Measurements from ENCODE around the gene UST.
"Not testable (repeated sequence)": the region's sequence is repeated elsewhere in the genome, so short reads cannot be mapped to it uniquely, and the experiment has no call there.

Gene UST

DNA sequence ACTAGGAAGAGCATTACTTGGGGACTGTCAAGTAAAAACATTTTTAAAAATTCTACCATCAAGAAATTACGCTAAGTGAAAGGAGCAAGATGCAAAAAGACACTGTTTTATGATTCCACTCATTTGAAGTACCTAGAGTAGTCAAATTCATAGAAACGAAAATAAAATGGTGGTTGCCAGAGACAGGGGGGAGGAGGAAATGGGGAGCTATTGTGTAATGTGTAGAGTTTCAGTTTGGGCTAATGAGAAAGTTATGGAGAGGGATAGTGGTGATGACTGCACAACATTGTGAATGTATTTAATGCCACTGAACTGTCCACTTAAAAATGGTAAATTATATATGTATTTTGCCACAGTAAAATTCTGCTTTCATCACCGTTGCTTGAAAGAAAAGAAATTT lies 83.8 kb downstream of the UST start:
- in situ Hi-C loops (cut with MboI; ENCODE audit: low sequenced_read_pairs), result no loop called here

DNA sequence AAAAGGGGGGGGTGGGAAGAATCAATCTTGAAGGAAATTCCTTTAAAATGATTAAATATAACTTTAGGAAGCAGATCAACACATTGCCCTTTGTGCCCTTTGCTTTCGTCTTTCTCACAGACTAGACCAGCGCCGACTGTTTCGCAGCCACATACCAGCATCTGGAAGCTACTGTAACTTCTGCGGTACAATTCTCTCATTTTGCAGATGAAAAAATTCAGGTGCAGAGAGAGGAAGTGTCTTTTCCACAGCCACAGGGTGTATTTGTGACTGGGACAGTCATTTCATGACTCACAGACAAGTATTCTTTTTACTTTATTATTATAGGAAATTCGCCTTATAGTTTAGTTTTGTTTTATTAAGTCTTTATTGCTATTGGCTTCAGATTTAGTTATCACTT lies 84.2 kb downstream of the UST start:
- in situ Hi-C loops (cut with MboI; ENCODE audit: low sequenced_read_pairs), result no loop called here

DNA sequence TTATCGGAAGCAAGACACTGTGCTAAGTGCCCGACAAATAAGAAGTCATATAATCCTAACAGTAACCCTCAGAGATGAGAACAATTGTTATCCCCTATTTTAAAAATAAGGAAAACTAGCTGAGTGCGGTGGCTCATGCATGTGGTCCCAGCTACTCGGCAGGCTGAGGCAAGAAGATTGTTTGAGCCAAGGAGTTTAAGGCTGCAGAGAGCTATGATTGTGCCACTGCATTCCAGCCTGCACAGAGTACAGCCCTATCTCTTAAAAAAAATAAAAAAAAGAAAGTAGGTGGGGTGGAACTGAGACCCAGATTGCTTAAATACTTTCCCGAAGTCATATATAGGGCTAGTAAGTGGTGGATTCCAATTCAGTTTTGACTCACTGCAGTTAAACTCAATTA lies 84.7 kb downstream of the UST start:
- in situ Hi-C loops (cut with MboI; ENCODE audit: low sequenced_read_pairs), result no loop called here

DNA sequence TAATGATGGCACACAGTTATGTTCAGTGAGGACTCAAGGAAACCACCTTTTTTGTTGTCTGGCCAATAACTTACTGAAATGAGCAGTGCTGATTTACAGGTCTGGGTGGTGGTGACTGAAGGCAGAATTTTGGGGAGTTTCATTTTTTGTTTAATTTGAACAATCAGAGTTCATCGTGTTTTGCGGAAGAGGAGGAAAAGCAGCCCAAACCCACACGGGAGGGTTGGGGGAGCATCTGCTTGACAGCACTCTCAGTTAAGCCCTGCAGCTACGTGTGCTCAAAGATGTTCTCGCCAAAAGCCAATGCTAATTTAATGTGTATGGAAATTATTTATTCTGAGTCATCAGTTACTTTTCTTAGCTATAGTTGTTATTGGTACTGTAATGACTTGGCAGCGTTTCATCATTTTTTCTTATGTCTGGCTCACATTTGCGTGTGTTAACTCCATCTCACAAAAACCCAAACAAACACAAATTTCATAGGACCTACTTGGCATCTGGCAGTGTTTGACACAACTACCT lies 89.2 kb downstream of the UST start:
- in situ Hi-C loops (cut with MboI; ENCODE audit: low sequenced_read_pairs), result no loop called here

DNA sequence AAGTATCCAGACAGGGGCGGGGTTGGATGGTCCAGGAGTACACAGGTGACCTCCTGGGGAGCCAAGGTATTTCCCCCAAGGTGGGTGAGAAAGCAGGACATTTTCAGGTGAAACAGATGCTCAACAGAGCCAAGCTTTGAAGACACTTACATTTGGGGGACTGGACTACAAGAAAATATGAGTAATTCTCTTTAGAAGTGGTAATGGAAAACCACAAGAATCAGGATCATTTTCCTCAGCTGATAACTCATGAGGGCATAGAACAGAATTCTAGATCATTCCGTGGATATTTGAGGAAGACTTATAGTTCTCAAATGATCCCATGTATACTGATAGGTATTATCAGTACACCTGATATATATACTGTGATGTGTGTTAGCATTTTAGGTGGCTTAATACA lies 89.9 kb downstream of the UST start:
- in situ Hi-C loops (cut with MboI; ENCODE audit: low sequenced_read_pairs), result no loop called here

DNA sequence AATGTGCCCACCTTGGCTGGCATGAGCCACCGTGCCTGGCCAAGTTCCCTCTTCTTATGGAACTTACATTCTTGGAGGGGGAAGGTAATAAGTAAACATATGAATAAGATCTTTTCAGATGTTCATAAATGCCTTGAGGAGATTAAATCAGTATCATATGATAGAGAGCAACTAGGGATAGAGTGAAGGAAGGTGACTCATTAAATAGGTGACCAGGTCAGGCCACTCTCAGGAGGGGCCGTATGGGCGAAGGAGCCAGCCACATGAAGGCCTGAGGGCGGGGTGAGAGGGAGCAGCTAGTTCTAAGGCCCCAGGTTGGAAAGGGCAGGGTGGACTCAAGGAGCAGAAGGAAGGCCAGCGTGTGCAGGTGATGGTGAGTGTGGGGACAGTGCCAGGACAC lies 91.1 kb downstream of the UST start:
- in situ Hi-C loops (cut with MboI; ENCODE audit: low sequenced_read_pairs), result no loop called here

DNA sequence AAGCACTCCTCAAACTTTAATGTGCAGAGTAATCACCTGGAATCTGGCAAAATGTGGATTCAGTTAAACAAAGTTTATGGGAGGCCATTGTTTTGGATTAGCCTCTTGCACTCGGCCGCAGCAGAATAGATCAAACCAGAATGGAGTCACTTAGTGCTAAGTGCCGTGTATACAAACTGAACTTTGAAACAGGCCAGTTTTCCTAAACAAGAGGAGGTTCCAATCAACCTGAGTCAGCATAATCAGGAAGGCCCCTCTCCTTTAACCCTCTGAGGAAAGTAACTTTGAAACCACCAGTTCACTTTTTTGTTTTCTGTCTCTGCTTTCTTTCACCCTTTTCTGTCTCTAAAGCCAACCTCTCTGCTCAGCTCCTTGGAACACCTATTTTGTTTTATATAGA lies 92.2 kb downstream of the UST start:
- in situ Hi-C loops (cut with MboI; ENCODE audit: low sequenced_read_pairs), result no loop called here

DNA sequence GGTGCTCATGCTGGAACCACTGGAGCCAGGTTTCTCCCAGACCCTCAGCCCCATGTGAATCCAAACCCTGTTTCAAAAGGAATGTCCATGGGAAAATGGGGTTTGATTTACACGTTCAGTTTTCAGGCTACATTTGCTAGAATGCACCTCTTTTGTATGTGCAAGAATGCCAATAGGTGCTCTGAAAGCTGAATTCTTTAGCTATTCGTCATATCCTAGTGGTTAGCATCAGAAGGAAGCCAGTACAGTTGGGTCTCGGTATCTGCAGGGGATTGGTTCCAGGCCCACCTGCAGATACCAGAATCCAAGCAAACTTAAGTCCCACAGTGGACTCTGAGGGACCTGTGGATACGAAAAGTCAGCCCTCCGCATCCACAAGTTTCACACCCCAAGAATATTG lies 93.4 kb downstream of the UST start:
- in situ Hi-C loops (cut with MboI; ENCODE audit: low sequenced_read_pairs), result no loop called here

DNA sequence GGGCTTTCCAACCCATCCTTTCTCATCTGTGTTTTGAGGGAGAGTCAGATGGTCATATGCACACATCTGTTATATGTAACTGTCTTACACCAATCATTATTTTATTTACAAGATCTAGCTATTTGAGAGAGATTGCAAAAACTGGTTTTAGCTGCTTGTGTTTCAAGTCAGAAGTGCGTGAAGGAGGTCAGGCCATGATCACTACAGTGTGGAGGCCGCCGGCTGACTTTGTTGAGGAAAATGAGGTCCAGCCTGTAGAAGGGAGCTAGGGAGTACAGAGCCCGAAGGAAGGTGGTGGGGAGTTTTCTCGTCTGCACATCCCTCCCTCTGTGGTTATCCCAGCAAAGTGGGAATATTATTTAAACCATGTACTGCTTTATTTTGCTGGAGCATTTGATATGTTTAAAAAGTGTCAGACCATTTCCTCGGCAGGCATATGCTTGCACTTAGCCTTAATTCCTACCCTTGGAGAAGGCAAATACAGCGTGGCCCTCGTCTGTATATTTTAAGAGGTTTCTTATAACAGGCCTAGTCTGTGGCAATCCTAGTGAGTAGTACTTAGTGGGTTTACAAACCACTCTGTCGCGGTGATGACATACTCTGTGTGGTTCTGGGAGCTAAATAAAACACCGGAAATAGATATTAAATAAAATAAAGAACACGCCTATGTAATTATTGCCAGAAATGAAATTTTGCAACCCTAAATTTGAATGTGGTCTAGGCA lies 95.6 kb downstream of the UST start:
- in situ Hi-C loops (cut with MboI; ENCODE audit: low sequenced_read_pairs), result no loop called here

DNA sequence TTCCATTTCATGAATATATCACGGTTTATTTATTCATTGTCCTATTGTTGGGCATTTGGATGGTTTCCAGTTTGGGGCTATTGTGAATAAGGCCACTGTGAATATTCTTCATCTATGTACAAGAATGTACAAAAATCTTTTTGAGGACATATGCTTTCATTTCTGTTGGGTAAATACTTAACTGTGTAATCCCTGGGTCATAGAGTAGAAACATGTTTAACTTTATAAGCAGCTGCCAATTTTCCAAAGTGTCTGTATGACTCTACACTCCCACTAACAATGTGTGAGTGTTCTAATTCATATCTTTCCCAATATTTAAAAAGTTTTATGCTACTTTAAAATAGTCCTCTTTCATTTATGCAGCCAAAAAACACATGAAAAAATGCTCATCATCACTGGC lies 98.6 kb downstream of the UST start:
- in situ Hi-C loops (cut with MboI; ENCODE audit: low sequenced_read_pairs), result no loop called here

DNA sequence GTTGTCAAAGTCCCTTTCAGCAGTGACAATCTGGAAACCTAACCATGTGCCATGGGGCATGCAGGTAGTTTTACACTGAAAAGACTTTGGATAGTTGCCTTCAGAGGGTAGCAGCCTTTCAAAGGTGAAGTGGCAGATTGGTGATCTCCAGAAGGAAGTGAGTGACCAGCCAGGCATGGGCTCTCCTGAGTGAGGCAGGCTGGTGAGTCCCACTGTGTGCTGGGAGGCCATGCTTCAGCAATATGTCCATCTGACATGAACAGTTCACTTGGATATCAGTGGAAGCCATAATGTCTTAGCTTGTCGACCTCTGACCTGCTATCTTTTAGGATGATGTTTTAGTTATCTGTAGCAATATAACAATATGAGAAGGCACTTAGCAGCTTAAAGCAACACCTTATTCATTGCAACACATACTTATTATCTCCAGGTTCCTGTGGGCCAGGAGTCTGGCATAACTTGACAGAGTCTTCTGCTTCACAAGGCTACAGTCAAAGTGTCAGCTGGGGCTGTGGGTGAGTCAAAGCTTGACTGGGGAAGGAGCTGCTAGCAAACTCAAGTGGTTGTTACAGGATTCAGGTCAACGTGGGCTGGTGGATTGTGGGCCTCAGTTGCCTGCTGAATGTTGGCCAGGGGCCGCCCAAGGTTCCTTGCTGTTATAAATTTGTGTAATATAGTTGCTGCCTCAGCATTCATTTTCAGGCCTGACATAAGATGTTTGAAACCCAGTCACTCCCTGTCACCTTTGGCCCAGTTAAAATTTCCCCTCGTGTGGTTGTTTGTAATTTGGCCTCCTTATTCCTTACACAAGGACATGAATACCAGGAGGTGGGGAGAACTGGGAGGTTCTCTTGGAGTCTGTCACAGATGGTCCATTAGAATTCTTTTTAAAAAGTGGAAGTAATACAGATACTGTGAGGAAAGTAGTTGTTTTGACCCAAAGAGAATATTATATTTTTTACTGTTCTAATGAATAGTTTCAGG lies 100.2 kb downstream of the UST start:
- in situ Hi-C loops (cut with MboI; ENCODE audit: low sequenced_read_pairs), result no loop called here

DNA sequence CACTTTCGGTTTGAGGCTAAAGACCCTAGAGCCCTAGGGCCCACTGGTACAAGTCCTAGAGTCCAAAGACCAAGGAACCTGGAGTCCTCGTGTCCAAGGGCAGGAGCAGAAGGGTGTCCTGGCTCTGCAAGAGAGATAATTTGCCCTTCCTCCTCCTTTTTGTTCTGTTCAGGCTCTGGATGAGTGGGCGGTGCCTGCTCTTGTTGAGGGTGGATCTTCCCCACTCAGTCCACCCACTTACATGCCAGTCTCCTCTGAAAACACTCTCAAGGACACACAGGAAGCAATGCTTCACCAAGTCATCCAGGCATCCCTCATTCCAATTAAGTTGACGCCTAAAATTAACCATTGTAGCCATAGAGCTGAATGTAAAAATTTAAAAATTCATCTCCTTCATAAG lies 102.1 kb downstream of the UST start:
- in situ Hi-C loops (cut with MboI; ENCODE audit: low sequenced_read_pairs), result no loop called here

DNA sequence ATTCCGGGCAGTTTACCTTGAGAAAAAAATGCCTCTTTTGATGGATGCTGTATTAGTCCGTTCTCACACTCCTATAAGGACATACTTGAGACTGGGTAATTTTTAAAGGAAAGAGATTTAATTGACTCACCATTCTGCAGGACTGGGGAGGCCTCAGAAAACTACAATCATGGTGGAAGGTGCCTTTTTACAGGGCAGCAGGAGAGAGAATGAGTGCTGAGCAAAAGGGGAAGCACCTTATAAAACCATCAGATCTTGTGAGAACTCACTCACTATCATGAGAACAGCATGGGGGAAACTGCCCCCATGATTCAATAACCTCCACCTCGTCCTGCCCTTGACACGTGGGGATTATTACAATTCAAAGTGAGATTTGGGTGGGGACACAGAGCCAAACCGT lies 102.6 kb downstream of the UST start:
- in situ Hi-C loops (cut with MboI; ENCODE audit: low sequenced_read_pairs), result not testable (repeated sequence)

DNA sequence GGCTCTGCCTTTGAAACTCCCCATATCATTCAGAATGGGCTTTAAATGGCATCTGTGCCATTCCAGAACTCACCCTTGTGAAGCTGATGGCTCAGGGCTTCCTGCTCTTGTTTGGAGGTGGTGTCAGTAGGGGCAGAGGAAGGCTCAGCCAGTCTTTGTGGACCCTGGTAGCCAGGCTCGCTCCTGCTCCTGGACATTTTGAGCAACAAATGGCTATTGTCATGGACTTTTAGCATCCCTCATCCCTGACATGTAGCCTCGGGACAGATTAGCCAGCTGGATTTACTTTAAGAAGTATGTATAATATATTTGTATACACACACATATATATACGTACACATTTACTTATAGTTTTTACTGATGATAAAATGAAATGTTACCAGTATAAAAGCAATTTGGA lies 104.1 kb downstream of the UST start:
- in situ Hi-C loops (cut with MboI; ENCODE audit: low sequenced_read_pairs), result no loop called here

DNA sequence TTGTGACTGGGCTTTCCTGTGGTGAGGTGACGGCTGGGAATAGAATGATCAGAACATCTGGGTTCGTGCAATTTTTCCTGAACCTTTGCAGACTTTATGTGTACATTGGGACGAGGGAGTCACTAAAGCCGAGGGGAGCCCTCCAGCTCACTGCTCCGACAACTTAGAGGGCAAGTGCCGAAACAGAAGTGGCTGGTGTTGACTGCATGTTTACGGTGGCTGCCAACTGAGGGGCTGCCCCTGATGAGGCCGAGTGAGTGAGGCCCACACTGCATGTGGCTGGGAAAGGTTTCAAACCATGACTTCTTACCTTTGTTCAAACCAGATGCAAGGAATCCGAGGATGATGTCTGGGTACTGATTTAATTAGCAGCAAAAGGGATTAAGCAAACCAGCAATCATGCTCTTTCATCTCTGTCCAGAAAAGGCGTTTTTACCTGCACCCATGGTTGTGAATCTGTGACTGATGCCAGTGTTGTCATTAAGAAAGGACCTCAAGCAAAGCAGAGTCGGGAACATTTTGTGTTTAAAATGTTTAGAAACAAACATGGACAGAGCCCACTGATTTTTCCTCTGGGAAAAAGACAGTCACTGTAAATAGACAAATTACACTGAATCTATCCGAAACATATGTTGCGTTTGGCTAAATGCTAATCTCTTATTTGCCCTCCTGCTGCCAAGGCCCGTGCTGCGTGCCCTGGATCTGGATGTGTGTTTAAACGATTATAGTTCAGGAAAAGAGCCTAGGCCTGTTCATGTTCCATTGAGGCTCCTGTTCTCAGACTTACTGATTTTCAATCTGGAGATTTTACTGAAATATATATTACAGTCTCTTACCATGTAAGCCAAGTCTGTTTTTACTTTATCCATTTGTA lies 105.1 kb downstream of the UST start:
- in situ Hi-C loops (cut with MboI; ENCODE audit: low sequenced_read_pairs), result no loop called here

DNA sequence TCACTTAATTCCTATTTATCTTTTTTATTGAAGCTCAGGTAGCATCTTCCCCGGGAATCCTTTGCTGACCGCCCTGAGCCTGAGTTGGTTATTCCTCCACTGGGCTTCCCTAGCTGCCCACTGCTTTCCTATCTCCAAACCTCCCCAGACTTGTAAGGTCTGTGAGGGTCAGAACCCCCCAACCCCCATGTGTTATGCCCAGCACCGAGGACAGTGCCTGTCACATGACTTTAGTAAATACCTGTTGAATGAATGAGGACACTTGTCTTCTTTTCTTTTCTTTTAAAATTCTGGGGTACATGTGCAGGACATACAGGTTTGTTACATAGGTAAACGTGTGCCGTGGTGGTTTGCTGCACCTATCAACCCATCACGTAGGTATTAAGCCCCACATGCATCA lies 105.9 kb downstream of the UST start:
- in situ Hi-C loops (cut with MboI; ENCODE audit: low sequenced_read_pairs), result no loop called here

DNA sequence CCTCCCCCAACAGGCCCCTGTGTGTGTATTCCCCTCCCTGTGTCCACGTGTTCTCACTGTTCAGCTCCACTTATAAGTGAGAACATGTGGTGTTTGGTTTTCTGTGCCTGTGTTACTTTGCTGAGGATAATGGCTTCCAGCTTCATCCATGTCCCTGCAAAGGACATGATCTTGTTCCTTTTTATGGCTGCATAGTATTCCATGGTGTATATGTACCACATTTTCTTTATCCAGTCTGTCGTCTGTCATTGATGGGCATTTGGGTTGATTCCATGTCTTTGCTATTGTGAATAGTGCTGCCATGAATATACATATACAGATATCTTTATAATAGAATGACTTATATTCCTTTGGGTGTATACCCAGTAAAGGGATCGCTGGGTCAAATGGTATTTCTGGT lies 106.3 kb downstream of the UST start:
- in situ Hi-C loops (cut with MboI; ENCODE audit: low sequenced_read_pairs), result not testable (repeated sequence)

DNA sequence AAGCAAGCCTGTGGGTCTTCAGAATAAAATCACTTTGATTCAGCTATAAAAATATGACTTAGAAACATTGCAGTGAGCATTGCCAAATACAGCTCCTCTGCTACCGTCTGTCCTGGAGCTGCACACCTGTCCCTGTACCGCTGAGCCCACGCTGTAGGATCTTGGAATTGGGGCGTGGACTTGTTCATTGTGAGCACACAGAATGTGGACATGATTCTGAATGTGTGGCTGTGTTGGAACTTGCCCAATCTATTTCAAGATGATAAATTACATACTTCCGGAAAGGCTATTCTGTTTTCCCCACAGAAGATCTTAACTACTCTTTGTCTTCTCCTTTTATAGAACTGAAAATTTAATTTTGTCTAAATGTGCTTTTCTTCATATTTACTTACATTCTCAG lies 107.3 kb downstream of the UST start:
- in situ Hi-C loops (cut with MboI; ENCODE audit: low sequenced_read_pairs), result no loop called here

DNA sequence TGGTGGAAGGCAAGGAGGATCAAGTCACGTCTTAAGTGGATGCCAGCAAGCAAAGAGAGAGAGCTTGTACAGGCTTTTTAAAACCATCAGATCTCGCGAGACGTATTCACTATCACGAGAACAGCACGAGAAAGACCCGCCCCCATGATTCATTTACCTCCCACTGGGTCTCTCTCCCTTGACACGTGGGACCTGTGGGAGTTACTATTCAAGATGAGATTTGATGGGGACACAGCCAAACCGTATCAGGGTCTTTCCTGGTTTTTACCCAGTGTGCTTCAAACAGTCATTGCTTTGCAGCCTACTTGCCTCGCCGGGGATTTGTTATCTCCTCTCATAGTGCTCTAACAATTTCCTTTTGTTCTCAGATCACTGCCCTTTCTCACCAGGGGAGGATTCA lies 108.2 kb downstream of the UST start:
- in situ Hi-C loops (cut with MboI; ENCODE audit: low sequenced_read_pairs), result no loop called here

DNA sequence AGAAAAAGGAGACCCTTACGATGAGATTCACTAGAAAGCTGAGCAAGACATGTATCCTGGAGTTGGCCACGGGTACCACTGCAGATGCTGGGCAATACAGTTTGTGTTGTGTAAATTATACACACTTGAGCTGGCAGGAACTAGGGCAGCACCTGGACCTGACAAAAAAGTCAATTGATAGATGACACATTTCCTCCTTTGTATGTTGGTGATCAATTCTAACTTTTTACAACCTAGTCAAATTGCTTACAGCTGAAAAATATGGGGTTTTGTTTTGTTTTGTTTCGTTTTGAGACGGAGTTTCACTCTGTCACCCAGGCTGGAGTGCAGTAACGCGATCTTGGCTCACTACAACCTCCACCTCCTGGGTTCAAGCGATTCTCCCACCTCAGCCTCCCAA lies 108.9 kb downstream of the UST start:
- in situ Hi-C loops (cut with MboI; ENCODE audit: low sequenced_read_pairs), result no loop called here

DNA sequence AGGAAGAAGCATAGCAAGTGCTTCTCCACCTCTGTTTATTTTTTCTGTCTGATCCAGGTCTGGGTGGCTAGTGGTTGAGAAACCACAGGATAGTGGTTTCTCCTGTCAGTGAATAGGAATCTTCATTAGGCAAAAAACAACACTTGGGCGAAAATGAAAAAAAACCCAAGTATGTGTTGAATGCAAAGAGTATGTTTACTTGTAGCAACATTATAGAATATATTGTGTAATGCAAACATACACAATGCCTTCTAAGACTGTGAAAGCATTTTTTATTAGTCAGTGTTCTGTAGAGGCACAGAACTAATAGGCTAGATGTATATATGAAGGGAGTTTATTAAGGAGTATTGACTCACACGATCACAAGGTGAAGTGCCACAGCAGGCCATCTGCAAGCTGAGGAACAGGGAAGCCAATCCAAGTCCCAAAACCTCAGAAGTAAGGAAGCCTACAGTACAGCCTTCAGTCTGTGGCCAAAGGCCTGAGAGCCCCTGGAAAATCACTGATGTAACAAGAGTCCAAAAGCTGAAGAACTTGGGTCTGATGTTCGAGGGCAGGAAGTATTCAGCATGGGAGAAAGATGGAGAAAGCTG lies 111.1 kb downstream of the UST start:
- in situ Hi-C loops (cut with MboI; ENCODE audit: low sequenced_read_pairs), result no loop called here
